Measurements from ENCODE around the gene AUTS2.

The AUTS2 gene

GRCh38 chr7:69928621-69929020 is 330.3 kb downstream of the AUTS2 start:
- no peak for TF ChIP-seq CTCF (IDR thresholded peaks at IDR 0.05; ENCODE audit: unreplicated experiment in 3 of 3)
- Mint-ChIP-seq H3K36me3 (ENCODE audit: low read depth) (peaks cover 6% of the 10 kb centered on the region), H3K4me3 (no peak overlapping the region), H3K4me1 (no peaks in the 10 kb centered on the region), H3K9me3 (peaks cover 5% of the 10 kb centered on the region), H3K27ac (no peak overlapping the region), H3K27me3 (ENCODE audit: low read depth) (peaks cover 3% of the 10 kb centered on the region)

GRCh38 chr7:69929622-69930021 is 331.3 kb downstream of the AUTS2 start:
- no peak for TF ChIP-seq CTCF (IDR thresholded peaks at IDR 0.05; ENCODE audit: unreplicated experiment in 3 of 3)
- no peak overlapping the region for H3K4me3 Mint-ChIP-seq
- peaks cover 5% of the 10 kb centered on the region for H3K9me3 Mint-ChIP-seq
- no peak overlapping the region for H3K27ac Mint-ChIP-seq
- peaks cover 3% of the 10 kb centered on the region for H3K27me3 Mint-ChIP-seq (ENCODE audit: low read depth)
- H3K4me1 Mint-ChIP-seq = peaks cover 7% of the 10 kb centered on the region
- peaks cover 6% of the 10 kb centered on the region for H3K36me3 Mint-ChIP-seq (ENCODE audit: low read depth)

- peak; percentile 80 to 86 (median 83) for TF ChIP-seq CTCF (IDR thresholded peaks at IDR 0.05; ENCODE audit: unreplicated experiment in 3 of 3)
- peaks cover 3% of the 10 kb centered on the region for H3K27me3 Mint-ChIP-seq (ENCODE audit: low read depth)
- H3K9me3 Mint-ChIP-seq = no peaks in the 10 kb centered on the region
- H3K36me3 Mint-ChIP-seq (ENCODE audit: low read depth) = no peaks in the 10 kb centered on the region
- no peak overlapping the region for H3K4me3 Mint-ChIP-seq
- no peak overlapping the region for H3K27ac Mint-ChIP-seq
- peaks cover 18% of the 10 kb centered on the region for H3K4me1 Mint-ChIP-seq
Measured at GRCh38 chr7:69932034-69932628, 333.9 kb downstream of the AUTS2 start.

- Mint-ChIP-seq H3K4me1 (peaks cover 18% of the 10 kb centered on the region), H3K27ac (no peak overlapping the region), H3K4me3 (no peak overlapping the region), H3K9me3 (no peaks in the 10 kb centered on the region), H3K27me3 (ENCODE audit: low read depth) (peaks cover 3% of the 10 kb centered on the region), H3K36me3 (ENCODE audit: low read depth) (no peaks in the 10 kb centered on the region)
- TF ChIP-seq CTCF (IDR thresholded peaks at IDR 0.05; ENCODE audit: unreplicated experiment in 3 of 3) = no peak
Measured at GRCh38 chr7:69934144-69934903, 336.0 kb downstream of the AUTS2 start.

GRCh38 chr7:69935107-69935506 is 336.8 kb downstream of the AUTS2 start:
- H3K27ac Mint-ChIP-seq = no peak overlapping the region

More at GRCh38 chr7:69935107-69935506, 336.8 kb downstream of the AUTS2 start:
- no peaks in the 10 kb centered on the region for H3K9me3 Mint-ChIP-seq
- TF ChIP-seq CTCF (IDR thresholded peaks at IDR 0.05; ENCODE audit: unreplicated experiment in 3 of 3) = no peak
- no peaks in the 10 kb centered on the region for H3K36me3 Mint-ChIP-seq (ENCODE audit: low read depth)
- H3K4me3 Mint-ChIP-seq = no peak overlapping the region
- H3K4me1 Mint-ChIP-seq = peaks cover 18% of the 10 kb centered on the region
- H3K27me3 Mint-ChIP-seq (ENCODE audit: low read depth) = peaks cover 3% of the 10 kb centered on the region
